DOHH2 (cell line): ENCODE data around the gene DOCK9.

Experiments
- H3F3A ChIP-seq: fragments of 200-600 bp; sonication (generic), shearing (Covaris generic); 2 replicates; pipeline ENCODE4 v1.6.0; 2016; ENCODE audit warnings: antibody characterized with exemption, mild to moderate bottlenecking; ENCODE audit not compliant: control insufficient read depth, insufficient read depth
- H3K27ac ChIP-seq: fragments of 200-600 bp; sonication (generic); 2 replicates; pipeline ENCODE4 v1.5.1; 2014; ENCODE audit warnings: low read depth, mild to moderate bottlenecking, low read length, moderate library complexity
- H3K27me3 ChIP-seq: fragments of 200-600 bp; sonication (generic); 2 replicates; pipeline ENCODE4 v1.6.1; 2014; ENCODE audit warnings: mild to moderate bottlenecking, low read length, mixed read lengths; ENCODE audit not compliant: control insufficient read depth
- H3K36me3 ChIP-seq: fragments of 200-600 bp; sonication (generic); 2 replicates; pipeline ENCODE4 v1.6.1; 2014; ENCODE audit warnings: mild to moderate bottlenecking, low read length, moderate library complexity, mixed read lengths; ENCODE audit not compliant: control insufficient read depth
- H3K4me1 ChIP-seq: fragments of 200-600 bp; sonication (generic); 2 replicates; pipeline ENCODE4 v1.6.1; 2014; ENCODE audit warnings: mild to moderate bottlenecking, low read length, mixed read lengths; ENCODE audit not compliant: control insufficient read depth
- H3K4me2 ChIP-seq: fragments of 200-600 bp; sonication (generic); 2 replicates; pipeline ENCODE4 v1.6.0; 2014; ENCODE audit warnings: mild to moderate bottlenecking, low read length, moderate library complexity
- H3K4me3 ChIP-seq: fragments of 200-600 bp; sonication (generic); 2 replicates; pipeline ENCODE4 v1.5.1; 2014; ENCODE audit warnings: mild to moderate bottlenecking, low read length, mixed read lengths
- H3K79me2 ChIP-seq: fragments of 200-600 bp; sonication (generic); 2 replicates; pipeline ENCODE4 v1.6.1; 2014; ENCODE audit warnings: mild to moderate bottlenecking, low read length, mixed read lengths; ENCODE audit not compliant: control insufficient read depth
- H3K9me2 ChIP-seq: fragments of 200-600 bp; sonication (generic); replicated peaks from 2 replicates; pipeline ENCODE4 v1.6.1; 2014; ENCODE audit warnings: mild to moderate bottlenecking, low read length, mixed read lengths; ENCODE audit not compliant: control insufficient read depth
- H3K9me3 ChIP-seq: fragments of 200-600 bp; sonication (generic); 2 replicates; pipeline ENCODE4 v1.6.1; 2014; ENCODE audit warnings: antibody characterized with exemption, low read length, mixed read lengths; ENCODE audit not compliant: control insufficient read depth, insufficient read depth
- H4K20me1 ChIP-seq: fragments of 200-600 bp; sonication (generic); 2 replicates; pipeline ENCODE4 v1.6.0; 2014; ENCODE audit warnings: low read depth, mild to moderate bottlenecking, antibody characterized with exemption, low read length, moderate library complexity; ENCODE audit not compliant: control insufficient read depth, insufficient read depth
- CTCF ChIP-seq: fragments of 200-600 bp; sonication (generic); IDR thresholded peaks from one replicate; pipeline ENCODE4 v1.5.1; 2014; ENCODE audit warnings: antibody characterized with exemption, mild to moderate bottlenecking, low read depth, low read length; ENCODE audit not compliant: poor library complexity, severe bottlenecking
- EZH2phosphoT487 ChIP-seq: fragments of 200-600 bp; sonication (generic); IDR thresholded peaks from 2 replicates; pipeline ENCODE4 v1.6.1; 2017; ENCODE audit warnings: borderline replicate concordance, mild to moderate bottlenecking, antibody characterized with exemption, low read length, moderate library complexity, mixed read lengths

The DOCK9 gene

DNA sequence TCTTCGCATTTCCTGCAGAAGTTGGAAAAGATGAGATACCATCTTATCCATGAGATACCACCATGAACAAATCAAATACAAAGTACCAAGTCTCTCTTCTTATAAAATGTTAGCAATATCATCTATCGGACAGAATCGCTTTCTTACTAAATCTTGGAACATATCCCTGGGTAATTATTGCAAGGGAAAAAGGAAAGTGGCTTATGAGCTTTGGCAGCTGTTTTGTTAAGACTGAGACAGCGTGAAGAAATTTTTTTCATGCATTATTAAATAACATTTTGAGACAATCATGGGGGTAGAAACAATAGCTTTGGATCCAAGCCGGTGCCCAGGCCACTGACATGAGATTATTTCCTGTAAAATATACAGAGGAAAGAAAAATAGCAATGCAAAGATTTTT lies 84.5 kb downstream of the DOCK9 start:
- Histone ChIP-seq H4K20me1 (no peaks in the 10 kb centered on the region), H3F3A (no peaks in the 10 kb centered on the region), H3K9me3 (no peaks in the 10 kb centered on the region), H3K36me3 (no peaks in the 10 kb centered on the region), H3K4me3 (no peak overlapping the region), H3K27ac (no peak overlapping the region), H3K79me2 (no peaks in the 10 kb centered on the region), H3K4me1 (no peaks in the 10 kb centered on the region), H3K27me3 (no peaks in the 10 kb centered on the region; the same call in 1 of the 2 replicates), H3K4me2 (no peak overlapping the region), H3K9me2 (no peaks in the 10 kb centered on the region)
- TF ChIP-seq CTCF: no peak

GRCh38 chr13:98892821-98893220 lies 85.0 kb downstream of the DOCK9 start:
- Histone ChIP-seq H3K27ac (no peak overlapping the region), H3K4me3 (no peak overlapping the region), H3K9me3 (no peaks in the 10 kb centered on the region), H3K4me2 (no peak overlapping the region), H3K4me1 (no peaks in the 10 kb centered on the region), H3K36me3 (no peaks in the 10 kb centered on the region), H3K79me2 (no peaks in the 10 kb centered on the region), H3K9me2 (no peaks in the 10 kb centered on the region), H4K20me1 (no peaks in the 10 kb centered on the region), H3F3A (no peaks in the 10 kb centered on the region), H3K27me3 (no peaks in the 10 kb centered on the region; the same call in 1 of the 2 replicates)
- TF ChIP-seq CTCF (no peak), EZH2phosphoT487 (no peak)

DNA sequence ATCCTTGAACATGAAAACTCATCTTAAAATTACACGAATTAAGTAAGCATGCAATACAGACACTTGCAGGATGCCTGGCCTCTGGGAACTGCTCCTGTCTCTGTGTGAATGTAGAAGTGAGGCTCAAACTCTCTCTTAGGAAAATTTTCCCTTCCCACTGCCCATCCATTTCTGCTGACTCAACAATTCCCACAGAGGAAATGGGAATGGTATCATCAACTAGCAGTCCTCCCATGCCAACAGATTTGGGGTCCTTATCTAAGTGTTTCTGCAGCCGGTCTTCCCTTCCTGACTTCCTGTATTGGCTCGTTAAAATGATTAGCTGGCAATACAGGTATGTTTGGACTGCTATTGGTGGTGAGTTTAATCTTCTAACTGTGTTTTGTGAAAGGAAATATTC lies 85.8 kb downstream of the DOCK9 start:
- H3K36me3 ChIP-seq: no peaks in the 10 kb centered on the region
- no peaks in the 10 kb centered on the region; the same call in 1 of the 2 replicates for H3K27me3 ChIP-seq
- no peaks in the 10 kb centered on the region for H3K9me2 ChIP-seq
- no peaks in the 10 kb centered on the region for H4K20me1 ChIP-seq
- H3K27ac ChIP-seq: no peak overlapping the region
- H3F3A ChIP-seq: no peaks in the 10 kb centered on the region
- no peak overlapping the region for H3K4me2 ChIP-seq
- TF ChIP-seq CTCF (no peak), EZH2phosphoT487 (no peak)
- H3K4me1 ChIP-seq: no peaks in the 10 kb centered on the region
- no peaks in the 10 kb centered on the region for H3K9me3 ChIP-seq
- no peaks in the 10 kb centered on the region for H3K79me2 ChIP-seq
- H3K4me3 ChIP-seq: no peak overlapping the region

GRCh38 chr13:98890925-98891324 lies 86.9 kb downstream of the DOCK9 start:
- Histone ChIP-seq H3K4me3 (no peak overlapping the region), H3K79me2 (no peaks in the 10 kb centered on the region), H3K9me3 (no peaks in the 10 kb centered on the region), H3K4me2 (no peak overlapping the region), H3K27me3 (no peaks in the 10 kb centered on the region; the same call in 1 of the 2 replicates), H3K4me1 (no peaks in the 10 kb centered on the region), H3K36me3 (no peaks in the 10 kb centered on the region), H3F3A (no peaks in the 10 kb centered on the region), H4K20me1 (no peaks in the 10 kb centered on the region), H3K9me2 (no peaks in the 10 kb centered on the region), H3K27ac (no peak overlapping the region)
- TF ChIP-seq EZH2phosphoT487 (no peak), CTCF (no peak)
